Keratinocyte (primary cell): ENCODE data around the gene SPIRE1. TPM values are rescaled to one million over a fixed set of nuclear protein-coding genes. Genes with fewer than 3 reads are reported as not detected.

ENCODE experiments used
- DNase-seq: peaks from one replicate; pipeline ENCODE4 v3.0.0-alpha.2; 2011; ENCODE audit warnings: low read depth, missing footprints, low spot score
- FAIRE-seq: peaks from 2 replicates; lab custom pipeline; 2011; peaks lifted over from hg19 to GRCh38; lab: Jason Lieb, UNC
- H2AFZ ChIP-seq: 2 replicates; pipeline ENCODE4 v1.6.0; 2012; ENCODE audit warnings: low read length, control low read depth, inconsistent platforms; ENCODE audit not compliant: control insufficient read depth
- H3K27ac ChIP-seq: 2 replicates; pipeline ENCODE4 v1.5.1; 2011; ENCODE audit warnings: low read length; ENCODE audit not compliant: control insufficient read depth, insufficient read depth
- H3K27me3 ChIP-seq: 3 replicates; pipeline ENCODE4 v1.6.0; 2011; ENCODE audit warnings: low read length; ENCODE audit not compliant: control insufficient read depth, insufficient read depth; ENCODE audit errors: extremely low read depth
- H3K36me3 ChIP-seq, 2 experiments: 2 replicates in 1 of 2; 3 replicates in 1 of 2; pipeline ENCODE4 v1.5.1; 2011; ENCODE audit warnings: low read length in 2 of 2, mild to moderate bottlenecking in 1 of 2; ENCODE audit not compliant: control insufficient read depth in 2 of 2, insufficient read depth in 2 of 2; ENCODE audit errors: extremely low read depth in 1 of 2
- H3K4me1 ChIP-seq: 3 replicates; pipeline ENCODE4 v1.5.1; 2011; ENCODE audit warnings: low read length; ENCODE audit not compliant: control insufficient read depth, insufficient read depth; ENCODE audit errors: extremely low read depth
- H3K4me2 ChIP-seq: 3 replicates; pipeline ENCODE4 v1.6.0; 2011; ENCODE audit warnings: low read depth, low read length; ENCODE audit not compliant: control insufficient read depth, insufficient read depth; ENCODE audit errors: extremely low read depth
- H3K4me3 ChIP-seq, 3 experiments: fragments of 200-600 bp in 1 of 3; sonication (generic) in 1 of 3; 2 replicates in 2 of 3; 3 replicates in 1 of 3; pipeline ENCODE4 v1.5.1; 2011 to 2016; ENCODE audit warnings: low read length in 3 of 3, mild to moderate bottlenecking in 3 of 3, control low read depth in 2 of 3, inconsistent platforms in 1 of 3, low read depth in 1 of 3, mixed read lengths in 1 of 3, mixed run types in 1 of 3, moderate library complexity in 1 of 3; ENCODE audit not compliant: control insufficient read depth in 2 of 3, insufficient read depth in 2 of 3; ENCODE audit errors: extremely low read depth in 1 of 3
- H3K79me2 ChIP-seq: 2 replicates; pipeline ENCODE4 v1.6.0; 2012; ENCODE audit warnings: low read length; ENCODE audit not compliant: control insufficient read depth, insufficient read depth
- H3K9ac ChIP-seq: 3 replicates; pipeline ENCODE4 v1.6.0; 2011; ENCODE audit warnings: low read length; ENCODE audit not compliant: control insufficient read depth, insufficient read depth; ENCODE audit errors: extremely low read depth
- H3K9me1 ChIP-seq: 3 replicates; pipeline ENCODE4 v1.6.0; 2011; ENCODE audit warnings: low read length; ENCODE audit not compliant: control insufficient read depth, insufficient read depth; ENCODE audit errors: extremely low read depth
- H3K9me3 ChIP-seq: 2 replicates; pipeline ENCODE4 v1.5.1; 2012; ENCODE audit warnings: low read depth, low read length; ENCODE audit not compliant: control insufficient read depth
- H4K20me1 ChIP-seq: 3 replicates; pipeline ENCODE4 v1.6.0; 2011; ENCODE audit warnings: low read length; ENCODE audit not compliant: control insufficient read depth, insufficient read depth; ENCODE audit errors: extremely low read depth
- EZH2 ChIP-seq: IDR thresholded peaks from one replicate; pipeline ENCODE4 v1.6.1; 2012; ENCODE audit warnings: inconsistent platforms, mild to moderate bottlenecking, low read length, moderate library complexity
- dilution Hi-C: fragments of 300-500 bp; cut with MboI; formaldehyde crosslinking; loops from one replicate; pipeline ENCODE4 v1.7.0; 2020; ENCODE audit warnings: low sequenced_read_pairs; ENCODE audit not compliant: extremely low pct_ligation_motif_present
- polyA plus RNA-seq, 5 experiments: library from polyadenylated mRNA; depleted of rRNA in 3 of 5; stranded (reverse) in 3 of 5; stranded (forward) in 1 of 5; unstranded in 1 of 5; fragments of >200 nt; gene quantifications; 1 replicate in 1 of 5; 2 replicates in 3 of 5; 3 replicates in 1 of 5; pipeline versions ENCODE4 v1.2.1 to v1.2.3, GENCODE V29; 2011 to 2012; ENCODE audit warnings: missing spikeins in 2 of 5, low read depth in 1 of 5, low replicate concordance in 1 of 5
- TF ChIP-seq, protein P1 (sequence below), 3 experiments: IDR thresholded peaks in 1 of 3; conservative IDR thresholded peaks in 1 of 3; optimal IDR thresholded peaks in 1 of 3; 2 replicates in 2 of 3; 3 replicates in 1 of 3; pipeline versions ENCODE3 to v1.5.1; 2011; ENCODE audit warnings: low read length in 3 of 3, mild to moderate bottlenecking in 3 of 3, moderate library complexity in 2 of 3, control low read depth in 1 of 3, inconsistent platforms in 1 of 3; ENCODE audit not compliant: insufficient read depth in 2 of 3; ENCODE audit errors: extremely low read depth in 1 of 3

SPIRE1 gene
- polyA plus RNA-seq, 1 donor (not counting 4 experiments of a cell fraction or from before 2014, with no cell fraction given), result 20.6 TPM

- H3K36me3 ChIP-seq, result peaks cover 4 to 11% of the 10 kb centered on the region in 2 experiments
- DNase-seq (no peak), FAIRE-seq (no peak)
- H3K27ac ChIP-seq, result no peak overlapping the region
- H3K4me2 ChIP-seq, result no peak overlapping the region
- no peaks in the 10 kb centered on the region for H3K27me3 ChIP-seq
- H3K9me1 ChIP-seq, result no peaks in the 10 kb centered on the region
- no peak for TF ChIP-seq EZH2
- TF ChIP-seq, protein P1, sequence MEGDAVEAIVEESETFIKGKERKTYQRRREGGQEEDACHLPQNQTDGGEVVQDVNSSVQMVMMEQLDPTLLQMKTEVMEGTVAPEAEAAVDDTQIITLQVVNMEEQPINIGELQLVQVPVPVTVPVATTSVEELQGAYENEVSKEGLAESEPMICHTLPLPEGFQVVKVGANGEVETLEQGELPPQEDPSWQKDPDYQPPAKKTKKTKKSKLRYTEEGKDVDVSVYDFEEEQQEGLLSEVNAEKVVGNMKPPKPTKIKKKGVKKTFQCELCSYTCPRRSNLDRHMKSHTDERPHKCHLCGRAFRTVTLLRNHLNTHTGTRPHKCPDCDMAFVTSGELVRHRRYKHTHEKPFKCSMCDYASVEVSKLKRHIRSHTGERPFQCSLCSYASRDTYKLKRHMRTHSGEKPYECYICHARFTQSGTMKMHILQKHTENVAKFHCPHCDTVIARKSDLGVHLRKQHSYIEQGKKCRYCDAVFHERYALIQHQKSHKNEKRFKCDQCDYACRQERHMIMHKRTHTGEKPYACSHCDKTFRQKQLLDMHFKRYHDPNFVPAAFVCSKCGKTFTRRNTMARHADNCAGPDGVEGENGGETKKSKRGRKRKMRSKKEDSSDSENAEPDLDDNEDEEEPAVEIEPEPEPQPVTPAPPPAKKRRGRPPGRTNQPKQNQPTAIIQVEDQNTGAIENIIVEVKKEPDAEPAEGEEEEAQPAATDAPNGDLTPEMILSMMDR (optimal IDR thresholded peaks at IDR 0.05 in 1 of 3, IDR thresholded peaks at IDR 0.05 in 1 of 3, conservative IDR thresholded peaks at IDR 0.05 in 1 of 3; ENCODE audit: extremely low read depth in 1 of 3, insufficient read depth in 2 of 3, low read length in 3 of 3), result no peak
- H3K79me2 ChIP-seq, result no peaks in the 10 kb centered on the region
- H3K9me3 ChIP-seq, result no peaks in the 10 kb centered on the region
- no peak overlapping the region for H2AFZ ChIP-seq
- H3K9ac ChIP-seq, result no peak overlapping the region
- H3K4me1 ChIP-seq, result no peaks in the 10 kb centered on the region
- dilution Hi-C loops, result no loop called here
- no peaks in the 10 kb centered on the region for H4K20me1 ChIP-seq
- no peak overlapping the region for H3K4me3 ChIP-seq
Measured at GRCh38 chr18:12432881-12433280, 225.0 kb downstream of the SPIRE1 start.

DNA sequence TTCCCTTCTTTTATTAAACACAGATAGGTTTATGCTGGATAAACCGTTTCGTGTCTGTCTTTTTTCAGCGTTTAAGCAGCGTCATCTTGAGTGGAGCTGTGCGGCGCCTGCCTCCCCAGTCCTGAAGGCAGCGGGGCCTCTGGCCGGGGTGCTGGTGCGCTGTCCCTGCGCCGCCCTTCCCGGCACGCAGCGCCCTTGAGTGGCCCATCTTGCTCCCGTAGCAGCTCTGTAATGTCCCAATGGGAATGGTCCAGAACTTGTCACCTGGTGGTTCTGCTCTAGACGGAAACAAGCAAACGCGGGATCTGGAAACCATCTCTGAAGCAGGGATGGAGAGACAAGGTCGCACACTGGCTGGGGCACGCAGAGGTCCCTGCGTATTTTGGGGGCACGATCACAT, 225.7 kb downstream of the SPIRE1 start:
- Histone ChIP-seq H3K4me3 (no peak overlapping the region), H3K27me3 (no peaks in the 10 kb centered on the region), H3K4me1 (no peaks in the 10 kb centered on the region), H3K36me3 (peaks cover 5 to 11% of the 10 kb centered on the region in 2 experiments), H3K9me3 (no peaks in the 10 kb centered on the region), H3K79me2 (no peaks in the 10 kb centered on the region), H3K4me2 (no peak overlapping the region), H3K27ac (no peak overlapping the region), H2AFZ (no peak overlapping the region), H4K20me1 (no peaks in the 10 kb centered on the region), H3K9me1 (no peaks in the 10 kb centered on the region), H3K9ac (no peak overlapping the region)
- dilution Hi-C loops, result no loop called here
- DNase-seq (no peak), FAIRE-seq (no peak)
- TF ChIP-seq, protein P1 (optimal IDR thresholded peaks at IDR 0.05 in 1 of 3, IDR thresholded peaks at IDR 0.05 in 1 of 3, conservative IDR thresholded peaks at IDR 0.05 in 1 of 3; ENCODE audit: extremely low read depth in 1 of 3, insufficient read depth in 2 of 3, low read length in 3 of 3), result no peak
- no peak for TF ChIP-seq EZH2
